Measurements from ENCODE around the gene UACA. TPM values are rescaled to one million over a fixed set of nuclear protein-coding genes. Genes with fewer than 3 reads are reported as not detected.
"Not testable (repeated sequence)": the region's sequence is repeated elsewhere in the genome, so short reads cannot be mapped to it uniquely, and the experiment has no call there.

The UACA gene
- total RNA-seq, 2 experiments from 2014 or later, result 2.4 to 2.8 TPM

GRCh38 chr15:70742928-70743327 lies 20.4 kb downstream of the UACA start:
- no peaks in the 10 kb centered on the region for H3K4me1 Mint-ChIP-seq (ENCODE audit: low read depth)
- TF ChIP-seq CTCF (IDR thresholded peaks at IDR 0.05), result no peak
- no peaks in the 10 kb centered on the region for H3K9me3 Mint-ChIP-seq
- no peak overlapping the region for H3K4me3 Mint-ChIP-seq
- no peaks in the 10 kb centered on the region for H3K36me3 Mint-ChIP-seq (ENCODE audit: low read depth)
- intact Hi-C loops (cut with micrococcal nuclease), result no loop called here
- ChIA-PET POLR2A (interaction anchor here (1.4 kb wide), 1 partner anchor 63 kb away, joined by 3 read pairs; no protein-coding TSS in a partner anchor), CTCF (no interaction called here)
- H3K27me3 Mint-ChIP-seq, result peaks cover 4% of the 10 kb centered on the region
- DNase-seq (no peak), ATAC-seq (no peak)
- H3K27ac Mint-ChIP-seq, result no peak overlapping the region

- DNase-seq, result no peak
- ChIA-PET CTCF (no interaction called here), POLR2A (no interaction called here)
- TF ChIP-seq CTCF (IDR thresholded peaks at IDR 0.05), result no peak
- ATAC-seq, result no peak
- no peak overlapping the region for H3K4me3 Mint-ChIP-seq
- peaks cover 4% of the 10 kb centered on the region for H3K27me3 Mint-ChIP-seq
- H3K27ac Mint-ChIP-seq, result no peak overlapping the region
- H3K4me1 Mint-ChIP-seq (ENCODE audit: low read depth), result no peaks in the 10 kb centered on the region
- no peaks in the 10 kb centered on the region for H3K36me3 Mint-ChIP-seq (ENCODE audit: low read depth)
- H3K9me3 Mint-ChIP-seq, result no peaks in the 10 kb centered on the region
- intact Hi-C loops (cut with micrococcal nuclease), result no loop called here
Measured at GRCh38 chr15:70741677-70742293, 21.6 kb downstream of the UACA start.

- H3K9me3 Mint-ChIP-seq, result no peaks in the 10 kb centered on the region
- DNase-seq, result no peak
- H3K36me3 Mint-ChIP-seq (ENCODE audit: low read depth), result no peaks in the 10 kb centered on the region
- no peak for TF ChIP-seq CTCF (IDR thresholded peaks at IDR 0.05)
- ATAC-seq, result no peak
- H3K27ac Mint-ChIP-seq, result no peak overlapping the region
- ChIA-PET POLR2A (no interaction called here), CTCF (no interaction called here)
- H3K4me1 Mint-ChIP-seq (ENCODE audit: low read depth), result no peaks in the 10 kb centered on the region
- H3K4me3 Mint-ChIP-seq, result no peak overlapping the region
- intact Hi-C loops (cut with micrococcal nuclease), result no loop called here
- H3K27me3 Mint-ChIP-seq, result peaks cover 3% of the 10 kb centered on the region
Measured at GRCh38 chr15:70741107-70741531, 22.2 kb downstream of the UACA start.

GRCh38 chr15:70735040-70735439 lies 28.3 kb downstream of the UACA start:
- intact Hi-C loops (cut with micrococcal nuclease), result not testable (repeated sequence)
- CTCF ChIA-PET, result interaction anchor here (1.2 kb wide), 1 partner anchor 13 kb away, joined by 4 read pairs; no protein-coding TSS in a partner anchor

GRCh38 chr15:70729164-70729563 lies 34.2 kb downstream of the UACA start:
- H3K36me3 Mint-ChIP-seq (ENCODE audit: low read depth), result no peaks in the 10 kb centered on the region
- no peak for TF ChIP-seq CTCF (IDR thresholded peaks at IDR 0.05)
- H3K9me3 Mint-ChIP-seq, result no peaks in the 10 kb centered on the region
- no peaks in the 10 kb centered on the region for H3K4me1 Mint-ChIP-seq (ENCODE audit: low read depth)
- H3K27me3 Mint-ChIP-seq, result peaks cover 5% of the 10 kb centered on the region
- H3K4me3 Mint-ChIP-seq, result no peak overlapping the region
- H3K27ac Mint-ChIP-seq, result no peak overlapping the region
- no peak for DNase-seq
- intact Hi-C loops (cut with micrococcal nuclease), result loop anchor here (10.0 kb wide), 1 partner anchor 54 kb away; no protein-coding TSS in a partner anchor
- ATAC-seq, result no peak
- ChIA-PET CTCF (no interaction called here), POLR2A (no interaction called here)

More at GRCh38 chr15:70735040-70735439, 28.3 kb downstream of the UACA start:
- ATAC-seq; H3K4me3 Mint-ChIP-seq; H3K36me3 Mint-ChIP-seq (ENCODE audit: low read depth); H3K4me1 Mint-ChIP-seq (ENCODE audit: low read depth); H3K9me3 Mint-ChIP-seq; POLR2A ChIA-PET; DNase-seq; H3K27me3 Mint-ChIP-seq; H3K27ac Mint-ChIP-seq: not testable (repeated sequence)
